Stimulated activated CD8-positive, alpha-beta memory T cell treated with anti-CD3 and anti-CD28 coated beads, Interleukin-4, amount 100 ng/mL, for 48 hours (primary cell): ENCODE data around the gene DCT.

Source experiments
- DNase-seq: peaks from one replicate; pipeline ENCODE4 v3.0.0-alpha.2; 2020

Gene DCT

DNA sequence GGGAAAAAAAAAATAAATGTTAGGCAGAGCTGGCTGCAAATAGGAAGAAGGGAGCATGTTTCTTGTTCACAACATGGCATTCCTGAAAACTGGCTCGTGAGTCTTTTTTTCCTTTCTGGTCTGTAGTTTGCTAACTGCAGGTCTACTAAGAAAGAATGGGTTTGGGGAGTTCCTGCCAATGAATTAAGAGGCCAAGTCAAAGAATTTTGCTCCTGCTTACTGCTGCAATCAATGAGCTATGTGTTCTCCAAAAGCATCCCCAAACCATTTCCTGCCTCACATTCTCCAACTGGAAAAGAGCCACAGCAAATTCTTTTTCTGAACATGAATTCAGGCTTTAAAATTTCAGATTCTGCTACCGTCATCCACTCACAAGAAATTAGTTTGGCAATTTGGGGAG, 88.6 kb downstream of the DCT start:
- DNase-seq, result no peak

DNA sequence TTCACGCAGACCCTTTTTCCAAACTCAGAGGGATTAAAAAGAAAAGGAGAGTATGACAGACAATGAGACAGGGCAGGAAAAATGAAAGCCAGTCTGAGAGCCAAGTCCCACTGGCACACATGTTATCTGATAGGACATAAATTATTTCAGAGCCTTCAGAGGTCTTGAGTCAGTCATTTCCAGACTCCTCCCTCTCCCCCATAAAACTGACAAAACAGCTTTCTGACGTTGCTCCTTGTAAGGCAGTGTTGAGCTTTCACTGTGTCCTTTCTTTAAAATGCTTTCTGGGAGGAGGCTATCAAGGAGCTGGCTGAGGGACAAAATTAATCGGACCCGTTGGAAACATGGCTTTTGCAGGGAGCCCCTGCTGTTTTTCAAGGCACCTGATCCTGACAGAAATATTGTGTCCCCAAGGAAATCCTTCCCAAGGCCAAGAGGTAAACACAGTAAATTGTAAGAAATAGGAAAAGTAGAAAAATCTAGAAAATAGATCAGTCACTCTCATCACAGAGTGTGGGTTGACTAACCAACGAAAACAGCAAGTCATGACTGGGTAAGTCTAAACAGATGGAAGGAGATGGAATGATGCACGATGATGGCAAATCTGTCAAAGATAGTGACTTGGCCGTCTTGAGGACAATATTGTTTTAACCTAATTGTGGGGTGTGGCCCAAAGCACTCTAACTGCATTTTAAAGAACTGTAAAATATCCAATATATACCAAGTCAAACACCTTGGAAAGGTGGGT, 89.7 kb downstream of the DCT start:
- no peak for DNase-seq

DNA sequence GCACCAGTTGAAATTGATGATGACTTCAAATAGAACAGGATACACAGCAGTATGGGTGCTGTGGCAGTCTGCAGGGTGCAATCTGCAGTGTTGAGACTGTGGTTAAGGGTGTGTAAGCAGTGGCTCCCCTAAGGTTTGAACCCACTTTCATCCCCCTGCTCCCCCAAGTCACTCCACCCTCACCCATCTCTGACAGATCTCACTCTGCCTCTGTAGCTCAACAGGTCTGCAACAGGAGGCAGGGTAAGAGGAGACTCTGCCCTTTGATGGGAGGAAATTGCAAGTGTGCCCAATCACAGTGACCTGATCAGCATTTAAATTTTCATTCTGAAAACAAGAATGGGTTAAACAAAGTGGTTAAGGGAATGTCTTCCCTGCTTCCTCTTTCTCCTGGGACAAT, 92.4 kb downstream of the DCT start:
- no peak for DNase-seq
